ENCODE data around the gene POU3F2. TPM values are rescaled to one million over a fixed set of nuclear protein-coding genes. Genes with fewer than 3 reads are reported as not detected.

POU3F2 gene
- polyA plus RNA-seq, 1 experiment: not detected

- CTCF ChIA-PET: no interaction called here
- DNase-seq (ENCODE audit: low read depth): no peak
These were observed 4.6 kb downstream of the POU3F2 start for GRCh38 chr6:98838975-98839374.

GRCh38 chr6:98839781-98840361, 5.5 kb downstream of the POU3F2 start:
- H3K27me3 ChIP-seq (ENCODE audit: control insufficient read depth, insufficient read depth, low read length): peaks cover 44% of the 10 kb centered on the region
- ChIA-PET POLR2A (no interaction called here), CTCF (no interaction called here)
- H3K4me3 ChIP-seq (ENCODE audit: low read depth, low read length): no peak overlapping the region
- no peaks in the 10 kb centered on the region for H3K36me3 ChIP-seq (ENCODE audit: control insufficient read depth, insufficient read depth, low read length)
- no peak for DNase-seq (ENCODE audit: low read depth)
- peak; percentile 41 for TF ChIP-seq CTCF (IDR thresholded peaks at IDR 0.05; ENCODE audit: insufficient read depth, low read depth, low read length)

More at GRCh38 chr6:98838975-98839374, 4.6 kb downstream of the POU3F2 start:
- no peak for TF ChIP-seq CTCF (IDR thresholded peaks at IDR 0.05; ENCODE audit: insufficient read depth, low read depth, low read length)
- POLR2A ChIA-PET: no interaction called here
- Histone ChIP-seq H3K4me3 (ENCODE audit: low read depth, low read length) (no peak overlapping the region), H3K27me3 (ENCODE audit: control insufficient read depth, insufficient read depth, low read length) (peaks cover 40% of the 10 kb centered on the region), H3K36me3 (ENCODE audit: control insufficient read depth, insufficient read depth, low read length) (no peaks in the 10 kb centered on the region)

- Histone ChIP-seq H3K4me3 (ENCODE audit: low read depth, low read length) (no peak overlapping the region), H3K27me3 (ENCODE audit: control insufficient read depth, insufficient read depth, low read length) (peaks cover 46% of the 10 kb centered on the region), H3K36me3 (ENCODE audit: control insufficient read depth, insufficient read depth, low read length) (no peaks in the 10 kb centered on the region)
- DNase-seq (ENCODE audit: low read depth): no peak
- ChIA-PET CTCF (no interaction called here), POLR2A (no interaction called here)
- TF ChIP-seq CTCF (IDR thresholded peaks at IDR 0.05; ENCODE audit: insufficient read depth, low read depth, low read length): no peak
These were observed 6.0 kb downstream of the POU3F2 start for GRCh38 chr6:98840385-98840784.

GRCh38 chr6:98840996-98841513, 6.7 kb downstream of the POU3F2 start:
- CTCF ChIA-PET: interaction anchor here (1.2 kb wide), 1 partner anchor 839 kb away, joined by 5 read pairs; no protein-coding TSS in a partner anchor
- TF ChIP-seq CTCF (IDR thresholded peaks at IDR 0.05; ENCODE audit: insufficient read depth, low read depth, low read length): no peak

GRCh38 chr6:98841621-98842341, 7.4 kb downstream of the POU3F2 start:
- Histone ChIP-seq H3K27me3 (ENCODE audit: control insufficient read depth, insufficient read depth, low read length) (peaks cover 38% of the 10 kb centered on the region), H3K4me3 (ENCODE audit: low read depth, low read length) (no peak overlapping the region), H3K36me3 (ENCODE audit: control insufficient read depth, insufficient read depth, low read length) (no peaks in the 10 kb centered on the region)
- no peak for DNase-seq (ENCODE audit: low read depth)
- CTCF ChIA-PET: interaction anchor here (1.2 kb wide), 1 partner anchor 840 kb away, joined by 5 read pairs; no protein-coding TSS in a partner anchor
- no peak for TF ChIP-seq CTCF (IDR thresholded peaks at IDR 0.05; ENCODE audit: insufficient read depth, low read depth, low read length)
- POLR2A ChIA-PET: no interaction called here

More at GRCh38 chr6:98840996-98841513, 6.7 kb downstream of the POU3F2 start:
- Histone ChIP-seq H3K4me3 (ENCODE audit: low read depth, low read length) (no peak overlapping the region), H3K27me3 (ENCODE audit: control insufficient read depth, insufficient read depth, low read length) (peaks cover 41% of the 10 kb centered on the region), H3K36me3 (ENCODE audit: control insufficient read depth, insufficient read depth, low read length) (no peaks in the 10 kb centered on the region)
- POLR2A ChIA-PET: no interaction called here
- DNase-seq (ENCODE audit: low read depth): no peak

Data from BJ (cell line).